IMR-90 (cell line): ENCODE data around the gene PCGF3. TPM values are rescaled to one million over a fixed set of nuclear protein-coding genes. Genes with fewer than 3 reads are reported as not detected.

Source experiments
- ATAC-seq: fragments of 200-7000 bp; cut with Tn5 transposase; 2 replicates; pipeline ENCODE4 v1.9.1; 2020; ENCODE audit warnings: low read depth, mild to moderate bottlenecking, moderate library complexity
- BruUV-seq: library from RNA; stranded (reverse); fragments of 400-500 nt; replicated peaks from 2 replicates; lab custom pipeline; 2021; lab: Mats Ljungman, UMichigan
- CTCF ChIA-PET: fragments of 300-600 bp; formaldehyde crosslinking; extraction: SDS; loops from one replicate; lab custom pipeline; 2021; ENCODE audit warnings: antibody characterized with exemption; lab: Yijun Ruan, JAX
- POLR2A ChIA-PET: fragments of 300-600 bp; sonication (Branson Sonifier 250); formaldehyde crosslinking; loops from one replicate; lab custom pipeline; 2022; ENCODE audit warnings: antibody characterized with exemption; ENCODE audit not compliant: unreplicated experiment; lab: Charles Lee
- DNase-seq: peaks from one replicate; pipeline ENCODE4 v3.0.0; 2013
- H2AFZ ChIP-seq: replicated peaks from 2 replicates; pipeline ENCODE3; 2013; ENCODE audit warnings: low read length, mild to moderate bottlenecking; ENCODE audit not compliant: poor library complexity
- H2AK5ac ChIP-seq: 2 replicates; pipeline ENCODE4 v1.6.1; 2013; ENCODE audit warnings: low read depth, low read length, inconsistent platforms
- H2AK9ac ChIP-seq: replicated peaks from 2 replicates; pipeline ENCODE3; 2013; ENCODE audit warnings: mild to moderate bottlenecking, low read depth, low read length, moderate library complexity; ENCODE audit not compliant: poor library complexity
- H2BK120ac ChIP-seq: 2 replicates; pipeline ENCODE4 v1.6.1; 2013; ENCODE audit warnings: low read depth, low read length, inconsistent platforms
- H2BK15ac ChIP-seq: 3 replicates; pipeline ENCODE4 v1.6.1; 2013; ENCODE audit warnings: low read depth, low read length, inconsistent platforms
- H2BK20ac ChIP-seq: 2 replicates; pipeline ENCODE4 v1.6.1; 2013; ENCODE audit warnings: low read depth, mild to moderate bottlenecking, inconsistent platforms, low read length, moderate library complexity
- H2BK5ac ChIP-seq: 2 replicates; pipeline ENCODE4 v1.6.1; 2013; ENCODE audit warnings: mild to moderate bottlenecking, low read depth, low read length, inconsistent platforms; ENCODE audit not compliant: poor library complexity, severe bottlenecking
- H3K14ac ChIP-seq: replicated peaks from 2 replicates; pipeline ENCODE4 v1.6.1; 2013; ENCODE audit warnings: low read depth, low read length, inconsistent platforms
- H3K18ac ChIP-seq: 2 replicates; pipeline ENCODE4 v1.6.1; 2013; ENCODE audit warnings: low read depth, low read length, control low read depth
- H3K23ac ChIP-seq: 2 replicates; pipeline ENCODE4 v1.6.1; 2013; ENCODE audit warnings: low read depth, low read length, inconsistent platforms
- H3K27ac ChIP-seq: 2 replicates; pipeline ENCODE4 v1.5.1; 2013; ENCODE audit warnings: mild to moderate bottlenecking, control low read depth, low read length; ENCODE audit not compliant: insufficient read depth
- H3K27me3 ChIP-seq: 2 replicates; pipeline ENCODE4 v1.6.1; 2013; ENCODE audit warnings: low read length; ENCODE audit not compliant: control insufficient read depth, insufficient read depth
- H3K36me3 ChIP-seq: 2 replicates; pipeline ENCODE4 v1.6.1; 2013; ENCODE audit warnings: low read length, mixed read lengths; ENCODE audit not compliant: control insufficient read depth, insufficient read depth
- H3K4ac ChIP-seq: 2 replicates; pipeline ENCODE4 v1.6.1; 2013; ENCODE audit warnings: low read depth, low read length, inconsistent platforms
- H3K4me1 ChIP-seq: 2 replicates; pipeline ENCODE4 v1.6.1; 2013; ENCODE audit warnings: low read length, mixed read lengths; ENCODE audit not compliant: control insufficient read depth, insufficient read depth
- H3K4me2 ChIP-seq: 2 replicates; pipeline ENCODE4 v1.6.1; 2013; ENCODE audit warnings: low read depth, mild to moderate bottlenecking, control low read depth, low read length, moderate library complexity
- H3K4me3 ChIP-seq: 2 replicates; pipeline ENCODE4 v1.5.1; 2013; ENCODE audit warnings: low read depth, mild to moderate bottlenecking, control low read depth, low read length, moderate library complexity; ENCODE audit not compliant: insufficient read depth
- H3K56ac ChIP-seq: 2 replicates; pipeline ENCODE4 v1.6.1; 2013; ENCODE audit warnings: low read length, inconsistent platforms; ENCODE audit not compliant: insufficient read depth; ENCODE audit errors: extremely low read depth
- H3K79me1 ChIP-seq, 2 experiments: 2 replicates each; pipeline ENCODE4 v1.6.1; 2013; ENCODE audit warnings: low read length in 2 of 2, inconsistent platforms in 1 of 2, low read depth in 1 of 2
- H3K9ac ChIP-seq: 2 replicates; pipeline ENCODE4 v1.6.1; 2013; ENCODE audit warnings: low read depth, low read length, control low read depth
- H3K9me1 ChIP-seq: 2 replicates; pipeline ENCODE4 v1.6.1; 2013; ENCODE audit warnings: low read length, inconsistent platforms; ENCODE audit not compliant: insufficient read depth
- H3K9me3 ChIP-seq: 2 replicates; pipeline ENCODE4 v1.6.1; 2013; ENCODE audit warnings: low read length; ENCODE audit not compliant: control insufficient read depth, insufficient read depth
- H4K20me1 ChIP-seq: 2 replicates; pipeline ENCODE4 v1.6.1; 2013; ENCODE audit warnings: low read length, inconsistent platforms; ENCODE audit not compliant: insufficient read depth
- H4K5ac ChIP-seq: 2 replicates; pipeline ENCODE4 v1.6.1; 2013; ENCODE audit warnings: mild to moderate bottlenecking, low read depth, low read length, control low read depth
- H4K8ac ChIP-seq, 2 experiments: 2 replicates each; pipeline ENCODE4 v1.6.1; 2013; ENCODE audit warnings: low read depth in 2 of 2, low read length in 2 of 2, control low read depth in 1 of 2, inconsistent platforms in 1 of 2
- H4K91ac ChIP-seq: 2 replicates; pipeline ENCODE4 v1.6.1; 2013; ENCODE audit warnings: low read depth, low read length, inconsistent platforms; ENCODE audit not compliant: insufficient read depth
- BHLHE40 ChIP-seq: fragments of 150-350 bp; IDR thresholded peaks from 2 replicates; pipeline ENCODE4 v1.6.1; 2016; ENCODE audit warnings: mild to moderate bottlenecking, low read depth, low read length
- CEBPB ChIP-seq: IDR thresholded peaks from 2 replicates; pipeline ENCODE4 v1.6.1; 2012; ENCODE audit warnings: low read depth, low read length, improper control_type of control experiment
- FOS ChIP-seq: fragments of 150-350 bp; IDR thresholded peaks from 2 replicates; pipeline ENCODE4 v1.6.1; 2016; ENCODE audit warnings: low read depth, low read length
- MAZ ChIP-seq: IDR thresholded peaks from 2 replicates; pipeline ENCODE4 v1.6.1; 2012; ENCODE audit warnings: low read depth, mild to moderate bottlenecking, low read length, improper control_type of control experiment, moderate library complexity, borderline replicate concordance
- POLR2A ChIP-seq: IDR thresholded peaks from 2 replicates; pipeline ENCODE4 v1.6.1; 2012; ENCODE audit warnings: mild to moderate bottlenecking, low read depth, low read length
- RCOR1 ChIP-seq: IDR thresholded peaks from 2 replicates; pipeline ENCODE4 v1.6.1; 2012; ENCODE audit warnings: mild to moderate bottlenecking, low read length, improper control_type of control experiment; ENCODE audit not compliant: insufficient replicate concordance
- RFX5 ChIP-seq: IDR thresholded peaks from 2 replicates; pipeline ENCODE4 v1.8.0; 2012; ENCODE audit warnings: low read depth, mild to moderate bottlenecking, low read length, moderate library complexity
- WGBS, 2 experiments: methylation state at CpG; one replicate each; pipeline versions ENCODE4 v1.1.5 to v1.1.7; 2013; ENCODE audit warnings: missing lambda C conversion rate in 2 of 2; ENCODE audit not compliant: insufficient read length in 1 of 2; ENCODE audit errors: extremely low coverage in 2 of 2; 5-methylcytosine and 5-hydroxymethylcytosine counted together
- dilution Hi-C: fragments of 300-500 bp; cut with HindIII; formaldehyde crosslinking; loops from one replicate; pipeline ENCODE4 v1.14.3; 2018; ENCODE audit warnings: low sequenced_read_pairs; ENCODE audit not compliant: unreplicated experiment
- in situ Hi-C: fragments of 300-500 bp; cut with MboI; formaldehyde crosslinking; loops from 3 replicates; pipeline ENCODE4 v1.14.3; 2019; ENCODE audit warnings: low sequenced_read_pairs, inconsistent platforms, mixed read lengths
- intact Hi-C: fragments of 100-400 bp; cut with micrococcal nuclease; formaldehyde crosslinking; loops from 2 replicates; pipeline ENCODE4 v1.10.0; 2022
- polyA plus RNA-seq, 3 experiments: library from polyadenylated mRNA; depleted of rRNA; stranded (reverse); fragments of >200 nt; gene quantifications; 2 replicates each; pipeline ENCODE4 v1.2.3, GENCODE V29; 2012; ENCODE audit warnings: low replicate concordance in 1 of 3
- total RNA-seq: library from RNA; depleted of rRNA; stranded (reverse); fragments of >200 nt; gene quantifications from 2 replicates; pipeline ENCODE4 v1.2.3, GENCODE V29; 2012
- TF ChIP-seq, protein P1 (sequence below): fragments of 150-350 bp; IDR thresholded peaks from 2 replicates; pipeline ENCODE4 v1.6.1; 2016; ENCODE audit warnings: low read depth, mild to moderate bottlenecking, low read length, moderate library complexity, borderline replicate concordance

The PCGF3 gene
- total and polyA plus RNA-seq, 2 of the 4 experiments (the other 2 are of a cell fraction): 40.0 to 55.3 TPM

DNA sequence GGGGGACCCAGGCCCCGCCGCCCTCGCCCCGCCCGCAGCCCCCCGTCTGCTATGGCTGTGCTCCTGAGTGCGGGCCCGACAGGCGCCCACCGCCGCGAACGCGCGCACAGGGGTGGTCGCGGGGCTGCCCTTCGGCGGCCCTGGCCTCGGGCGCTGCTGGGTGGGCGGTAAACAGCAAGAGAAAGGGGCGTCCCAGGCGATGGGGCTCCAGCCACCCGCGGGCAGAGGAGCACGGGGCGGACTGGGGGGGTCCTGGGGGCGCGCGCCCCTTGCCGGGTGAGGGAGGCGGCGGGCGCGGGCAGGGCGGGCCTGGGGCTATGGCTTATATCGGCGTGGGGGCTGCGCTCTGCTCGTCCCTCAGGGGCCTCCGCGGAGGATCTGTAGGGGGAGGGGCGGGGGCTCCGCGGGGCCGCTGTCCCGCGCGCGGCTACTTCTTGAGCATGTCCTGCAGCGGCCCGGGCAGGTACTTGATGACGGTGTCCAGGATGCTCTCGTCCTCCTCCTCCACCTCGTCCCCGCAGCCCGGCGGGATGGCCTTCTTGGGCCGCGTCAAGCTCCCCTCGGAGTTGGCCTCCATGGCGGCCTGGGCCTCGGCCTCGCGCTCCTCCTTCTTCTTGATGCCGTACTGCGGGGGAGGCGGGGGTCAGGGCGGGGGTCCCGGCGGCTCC lies 80.6 kb downstream of the PCGF3 start:
- H3K4me1 ChIP-seq: peaks cover 5% of the 10 kb centered on the region
- no peaks in the 10 kb centered on the region for H3K36me3 ChIP-seq
- no peak for ATAC-seq
- H4K91ac ChIP-seq: no peak overlapping the region
- H3K9me3 ChIP-seq: no peaks in the 10 kb centered on the region
- no peak overlapping the region for H3K18ac ChIP-seq
- no TSS peak for BruUV-seq
- H4K5ac ChIP-seq: no peak overlapping the region
- H4K20me1 ChIP-seq: no peaks in the 10 kb centered on the region; the same call in 1 of the 2 replicates
- H2AK9ac ChIP-seq: no peak overlapping the region
- peaks cover 3% of the 10 kb centered on the region; the same call in 1 of the 2 replicates for H3K9me1 ChIP-seq
- TF ChIP-seq CEBPB: no peak
- TF ChIP-seq MAZ: no peak
- TF ChIP-seq POLR2A: no peak
- no peak for TF ChIP-seq BHLHE40
- TF ChIP-seq, protein P1, sequence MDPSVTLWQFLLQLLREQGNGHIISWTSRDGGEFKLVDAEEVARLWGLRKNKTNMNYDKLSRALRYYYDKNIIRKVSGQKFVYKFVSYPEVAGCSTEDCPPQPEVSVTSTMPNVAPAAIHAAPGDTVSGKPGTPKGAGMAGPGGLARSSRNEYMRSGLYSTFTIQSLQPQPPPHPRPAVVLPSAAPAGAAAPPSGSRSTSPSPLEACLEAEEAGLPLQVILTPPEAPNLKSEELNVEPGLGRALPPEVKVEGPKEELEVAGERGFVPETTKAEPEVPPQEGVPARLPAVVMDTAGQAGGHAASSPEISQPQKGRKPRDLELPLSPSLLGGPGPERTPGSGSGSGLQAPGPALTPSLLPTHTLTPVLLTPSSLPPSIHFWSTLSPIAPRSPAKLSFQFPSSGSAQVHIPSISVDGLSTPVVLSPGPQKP: no peak
- no peak for TF ChIP-seq RFX5
- no peak for TF ChIP-seq RCOR1
- TF ChIP-seq FOS: no peak
- ChIA-PET POLR2A (no interaction called here), CTCF (no interaction called here)
- dilution Hi-C loops: no loop called here
- H2BK120ac ChIP-seq: no peak overlapping the region
- H3K79me1 ChIP-seq: 0 out of 4 replicates have a peak, but pooled peaks cover 0 to 3% of the 10 kb centered on the region in 2 experiments
- no peak overlapping the region for H3K56ac ChIP-seq
- no peak overlapping the region for H3K4me2 ChIP-seq
- no peak overlapping the region for H2AK5ac ChIP-seq
- no peak overlapping the region for H3K9ac ChIP-seq
- H3K27me3 ChIP-seq: peaks cover 47% of the 10 kb centered on the region
- no peak overlapping the region for H4K8ac ChIP-seq
- H2BK15ac ChIP-seq: no peak overlapping the region
- peak overlapping the region; percentile 32 for H2AFZ ChIP-seq
- in situ Hi-C loops: no loop called here
- H2BK5ac ChIP-seq: no peak overlapping the region
- no peak overlapping the region for H2BK20ac ChIP-seq
- H3K27ac ChIP-seq: no peak overlapping the region
- no peak overlapping the region for H3K14ac ChIP-seq
- intact Hi-C loops: loop anchor here (10.0 kb wide), 1 partner anchor 149 kb away; the partner anchor contains the start of genes GAK and TMEM175
- no peak overlapping the region for H3K4ac ChIP-seq
- no peak overlapping the region for H3K23ac ChIP-seq
- DNase-seq: no peak
- no peak overlapping the region for H3K4me3 ChIP-seq
- WGBS, 2 experiments: 15% methylated on average over 21 of the region's 72 CpGs; no CpG with 5 or more reads in 1 of the 2 experiments
